Gastroesophageal sphincter (tissue), 3 donors: ENCODE data around the gene APOOL.

Experiments used
- CTCF ChIP-seq, 4 experiments: fragments of 200-600 bp in 2 of 4; fragments of 450-650 bp in 2 of 4; sonication (generic) in 1 of 4; IDR thresholded peaks; one replicate each; pipeline ENCODE4 v1.5.1; 2017 to 2019; ENCODE audit warnings: antibody characterized with exemption in 4 of 4, mild to moderate bottlenecking in 2 of 4, moderate library complexity in 2 of 4
- POLR2AphosphoS5 ChIP-seq: sonication (generic); formaldehyde crosslinking; IDR thresholded peaks from one replicate; pipeline ENCODE4 v1.6.1; 2017; ENCODE audit warnings: antibody characterized with exemption

- TF ChIP-seq POLR2AphosphoS5, result no peak
- TF ChIP-seq CTCF (IDR thresholded peaks at IDR 0.05), result no peak
Observed at GRCh38 chrX:85004255-85004654, 578 bp downstream of the APOOL start.
